ENCODE results near the gene LCN9. TPM values are rescaled to one million over a fixed set of nuclear protein-coding genes. Genes with fewer than 3 reads are reported as not detected.

Gene LCN9
- total and polyA plus RNA-seq, 2 of the 13 experiments (the other 11 are each of a cell fraction or from before 2014, with no cell fraction given) = not detected

DNA sequence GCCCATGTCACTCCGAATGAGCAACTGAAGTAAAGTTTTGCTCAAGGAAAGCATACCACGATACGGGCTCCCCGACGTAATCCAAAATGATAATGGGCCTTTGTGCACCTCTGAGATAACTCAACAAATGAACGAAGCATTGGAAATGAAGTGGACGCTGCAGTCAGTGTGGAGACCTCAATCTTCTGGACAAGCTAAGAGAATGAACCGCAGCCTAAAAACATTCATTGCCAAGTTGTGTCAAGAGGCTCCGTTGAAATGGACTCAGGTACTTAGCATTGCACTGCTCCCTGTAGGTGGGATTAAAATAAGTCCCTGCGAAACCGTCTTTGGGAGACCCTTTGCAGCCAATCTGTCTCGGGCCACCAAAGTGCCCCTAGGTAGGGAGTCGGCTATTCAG is 3.9 kb upstream of the LCN9 start:
- in situ Hi-C loops (cut with HindIII; ENCODE audit: extremely low pct_ligation_motif_present, low pct_unique_long_range_greater_than_20kb) (no loop called here), intact Hi-C loops (cut with micrococcal nuclease; ENCODE audit: unreplicated experiment) (no loop called here)
- no peaks in the 10 kb centered on the region for H3K79me2 ChIP-seq (ENCODE audit: insufficient read depth, low read length)

DNA sequence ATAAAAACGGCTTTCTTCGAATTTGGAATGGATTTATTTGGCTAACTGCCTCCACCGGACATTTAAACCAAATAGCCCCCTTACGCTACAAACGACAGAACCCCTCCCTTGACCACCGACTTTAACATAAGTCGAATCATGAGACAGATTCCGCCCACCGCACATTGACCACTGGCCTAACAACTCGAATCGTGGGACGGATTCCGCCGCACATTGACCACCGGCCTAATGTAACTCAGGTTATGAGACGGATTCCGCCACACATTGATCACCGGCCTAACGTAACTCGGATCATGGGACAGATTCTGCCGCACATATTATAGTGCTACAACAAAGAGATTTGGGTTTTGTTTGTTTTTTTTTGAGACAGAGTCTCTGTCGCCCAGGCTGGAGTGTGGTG is 2.7 kb upstream of the LCN9 start:
- TF ChIP-seq ASH2L (IDR thresholded peaks at IDR 0.05; ENCODE audit: insufficient read length, low read depth, low read length) (no peak), DNMT3B (CRISPR knock-in tag; conservative IDR thresholded peaks at IDR 0.05) (no peak), ZNF446 (CRISPR knock-in tag; IDR thresholded peaks at IDR 0.05) (no peak), SAFB2 (CRISPR knock-in tag; IDR thresholded peaks at IDR 0.05; ENCODE audit: borderline replicate concordance, low read depth) (no peak)
- no TSS peak for BruUV-seq (replicated peaks)
- Histone ChIP-seq H3K4me3 (replicated peaks in 1 of 3; ENCODE audit: insufficient read depth in 1 of 3, low read depth in 2 of 3, low read length in 3 of 3) (no peak overlapping the region), H3K27ac (ENCODE audit: extremely low read length, insufficient read depth, low read length) (no peak overlapping the region), H4K20me1 (ENCODE audit: insufficient read depth, low read length) (0 out of 2 replicates have a peak, but pooled peaks cover 2% of the 10 kb centered on the region), H3K36me3 (replicated peaks in 1 of 2; ENCODE audit: control insufficient read depth in 1 of 2, insufficient read depth in 2 of 2, low read length in 2 of 2) (no peaks in the 10 kb centered on the region), H3K27me3 (ENCODE audit: control insufficient read depth in 1 of 2, insufficient read depth in 2 of 2, low read length in 2 of 2) (peaks cover 9 to 60% of the 10 kb centered on the region in 2 experiments), H2AFZ (ENCODE audit: low read length) (no peak overlapping the region), H3K9me3 (ENCODE audit: low read length) (no peaks in the 10 kb centered on the region), H3K79me2 (ENCODE audit: insufficient read depth, low read length) (no peaks in the 10 kb centered on the region), H3K4me1 (ENCODE audit: insufficient read depth, low read length) (0 out of 2 replicates have a peak, but pooled peaks cover 5% of the 10 kb centered on the region), H3K9ac (ENCODE audit: insufficient read depth, low read depth, low read length) (no peak overlapping the region), H3K4me2 (ENCODE audit: low read depth, low read length) (no peak overlapping the region)
- intact Hi-C loops (cut with micrococcal nuclease; ENCODE audit: unreplicated experiment) (no loop called here), in situ Hi-C loops (cut with HindIII; ENCODE audit: extremely low pct_ligation_motif_present, low pct_unique_long_range_greater_than_20kb) (no loop called here)
- ATAC-seq = no peak
- ChIA-PET CTCF (ENCODE audit: low intra/inter-chr PET ratio, low total read pairs) (no interaction called here), POLR2A (no interaction called here)
- WGBS (ENCODE audit: low lambda C conversion rate) = 76% methylated on average over 22 of the region's 22 CpGs
- FAIRE-seq = no peak
- DNase-seq (ENCODE audit: low spot score) = no peak

More for the DNA sequence above, 3.9 kb upstream of the LCN9 start:
- WGBS (ENCODE audit: low lambda C conversion rate) = 58% methylated on average over 10 of the region's 13 CpGs
- Histone ChIP-seq H3K9me3 (ENCODE audit: low read length) (no peaks in the 10 kb centered on the region), H4K20me1 (ENCODE audit: insufficient read depth, low read length) (0 out of 2 replicates have a peak, but pooled peaks cover 2% of the 10 kb centered on the region), H3K27ac (ENCODE audit: extremely low read length, insufficient read depth, low read length) (no peak overlapping the region), H3K9ac (ENCODE audit: insufficient read depth, low read depth, low read length) (no peak overlapping the region), H3K4me3 (replicated peaks in 1 of 3; ENCODE audit: insufficient read depth in 1 of 3, low read depth in 2 of 3, low read length in 3 of 3) (no peak overlapping the region), H3K36me3 (replicated peaks in 1 of 2; ENCODE audit: control insufficient read depth in 1 of 2, insufficient read depth in 2 of 2, low read length in 2 of 2) (no peaks in the 10 kb centered on the region), H3K4me1 (ENCODE audit: insufficient read depth, low read length) (0 out of 2 replicates have a peak, but pooled peaks cover 5% of the 10 kb centered on the region), H3K27me3 (ENCODE audit: control insufficient read depth in 1 of 2, insufficient read depth in 2 of 2, low read length in 2 of 2) (peaks cover 8 to 59% of the 10 kb centered on the region in 2 experiments), H3K4me2 (ENCODE audit: low read depth, low read length) (no peak overlapping the region), H2AFZ (ENCODE audit: low read length) (no peak overlapping the region)
- DNase-seq (ENCODE audit: low spot score) (no peak), FAIRE-seq (no peak), ATAC-seq (no peak)
- TF ChIP-seq, protein P1, sequence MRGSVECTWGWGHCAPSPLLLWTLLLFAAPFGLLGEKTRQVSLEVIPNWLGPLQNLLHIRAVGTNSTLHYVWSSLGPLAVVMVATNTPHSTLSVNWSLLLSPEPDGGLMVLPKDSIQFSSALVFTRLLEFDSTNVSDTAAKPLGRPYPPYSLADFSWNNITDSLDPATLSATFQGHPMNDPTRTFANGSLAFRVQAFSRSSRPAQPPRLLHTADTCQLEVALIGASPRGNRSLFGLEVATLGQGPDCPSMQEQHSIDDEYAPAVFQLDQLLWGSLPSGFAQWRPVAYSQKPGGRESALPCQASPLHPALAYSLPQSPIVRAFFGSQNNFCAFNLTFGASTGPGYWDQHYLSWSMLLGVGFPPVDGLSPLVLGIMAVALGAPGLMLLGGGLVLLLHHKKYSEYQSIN (CRISPR knock-in tag; IDR thresholded peaks at IDR 0.05; ENCODE audit: borderline replicate concordance) = no peak
- TF ChIP-seq ATF7 (IDR thresholded peaks at IDR 0.05) (no peak), ATF7 (CRISPR knock-in tag; IDR thresholded peaks at IDR 0.05) (no peak), SCMH1 (CRISPR knock-in tag; IDR thresholded peaks at IDR 0.05; ENCODE audit: borderline replicate concordance) (no peak), TEAD2 (CRISPR knock-in tag; IDR thresholded peaks at IDR 0.05) (no peak), ZNF589 (CRISPR knock-in tag; conservative IDR thresholded peaks at IDR 0.05) (no peak)
- POLR2A ChIA-PET = no interaction called here
- CTCF ChIA-PET (ENCODE audit: low intra/inter-chr PET ratio, low total read pairs) = no interaction called here
- no TSS peak for BruUV-seq (replicated peaks)
